ENCODE data around the gene ATP13A1.
"Not testable (repeated sequence)": the region's sequence is repeated elsewhere in the genome, so short reads cannot be mapped to it uniquely, and the experiment has no call there.

ATP13A1 gene

DNA sequence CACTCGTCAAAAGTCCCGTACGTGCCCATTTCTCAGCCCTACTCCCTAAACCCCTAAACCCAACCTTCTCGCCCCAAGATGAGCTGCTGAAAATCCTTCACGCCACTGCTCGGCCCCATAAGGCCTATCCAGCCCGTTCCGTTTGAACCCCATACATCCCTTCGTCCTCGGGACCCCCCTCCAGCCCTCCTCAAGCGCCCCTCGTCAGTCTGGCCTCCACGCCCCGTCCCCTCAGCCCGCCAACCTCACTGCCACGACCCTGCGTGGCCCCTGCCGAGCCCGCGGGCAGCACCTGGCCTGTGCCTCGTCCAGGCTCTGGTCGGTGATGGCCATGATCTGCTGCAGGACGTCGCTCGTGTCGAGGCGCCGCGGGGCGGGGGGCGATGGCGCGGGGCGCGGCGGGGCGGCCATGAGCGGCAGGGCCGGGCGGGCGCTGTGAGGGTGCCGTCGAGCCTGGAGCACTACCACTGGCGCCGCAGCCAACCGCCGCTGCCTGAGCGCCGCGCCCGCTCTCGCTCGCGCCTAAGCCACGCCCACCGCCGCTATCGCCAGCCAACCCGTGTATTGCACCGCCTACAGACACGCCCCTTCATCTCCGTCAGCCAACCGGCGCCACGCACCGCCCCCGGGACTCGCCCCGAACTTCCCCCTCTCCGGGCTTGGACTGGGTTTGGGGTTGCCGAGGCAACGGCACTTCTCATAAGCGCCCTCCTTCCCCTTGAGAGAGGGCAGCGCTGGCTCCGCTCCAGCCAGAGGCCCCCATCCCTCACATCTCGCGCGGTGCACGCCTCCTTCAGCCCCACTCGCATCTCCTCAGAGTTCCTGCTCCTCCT is 45.0 kb downstream of the ATP13A1 start, which contains the start of gene PBX4:
Gene PBX4 (minus strand): TSS at position 469 of the 833 bp plus-strand sequence. CDS start 58 bp downstream, at position 411.
- peak; percentile 95 to 96 for DNase-seq

DNA sequence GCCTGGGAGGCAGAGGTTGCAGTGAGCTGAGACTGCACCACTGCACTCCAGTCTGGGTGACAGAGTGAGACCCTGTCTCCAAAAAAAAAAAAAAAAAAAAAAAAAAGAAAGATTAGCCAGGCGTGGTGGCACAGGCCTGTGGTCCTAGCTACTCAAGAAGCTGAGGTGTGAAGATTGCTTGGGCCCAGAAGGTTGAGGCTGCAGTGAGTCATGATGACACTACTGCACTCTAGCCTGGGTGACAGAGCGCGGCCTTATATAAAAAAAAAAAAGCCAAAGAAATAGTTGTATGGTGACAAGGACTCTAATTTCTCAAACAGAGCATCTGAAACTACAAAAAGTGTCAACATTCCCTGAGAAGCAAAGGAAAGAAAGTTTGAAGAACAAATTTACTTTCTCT is 48.4 kb downstream of the ATP13A1 start:
- no peak for DNase-seq

DNA sequence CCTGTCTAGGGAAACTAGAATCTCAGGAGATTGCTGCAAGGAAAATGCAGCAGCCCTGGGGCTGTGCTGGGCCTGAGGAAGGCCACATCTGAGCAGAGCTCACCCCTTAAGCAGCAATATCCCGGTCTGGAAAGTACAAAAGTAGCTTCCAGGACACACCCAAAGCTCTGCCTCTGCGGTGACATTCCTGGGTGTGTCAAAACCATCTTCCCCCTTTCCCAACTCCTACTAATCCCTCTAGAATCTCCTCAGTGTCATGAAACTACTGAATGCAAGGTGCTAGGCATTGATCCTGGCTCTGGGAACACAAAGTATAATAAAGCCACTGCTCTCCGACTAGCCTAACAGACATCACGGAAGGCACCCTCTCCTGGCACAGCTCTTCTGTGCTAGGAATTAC is 50.0 kb downstream of the ATP13A1 start:
- no peak for DNase-seq

- DNase-seq: no peak
Measured at GRCh38 chr19:19610376-19611202, 52.9 kb downstream of the ATP13A1 start.

GRCh38 chr19:19606686-19607085 is 56.8 kb downstream of the ATP13A1 start:
- not testable (repeated sequence) for DNase-seq

DNA sequence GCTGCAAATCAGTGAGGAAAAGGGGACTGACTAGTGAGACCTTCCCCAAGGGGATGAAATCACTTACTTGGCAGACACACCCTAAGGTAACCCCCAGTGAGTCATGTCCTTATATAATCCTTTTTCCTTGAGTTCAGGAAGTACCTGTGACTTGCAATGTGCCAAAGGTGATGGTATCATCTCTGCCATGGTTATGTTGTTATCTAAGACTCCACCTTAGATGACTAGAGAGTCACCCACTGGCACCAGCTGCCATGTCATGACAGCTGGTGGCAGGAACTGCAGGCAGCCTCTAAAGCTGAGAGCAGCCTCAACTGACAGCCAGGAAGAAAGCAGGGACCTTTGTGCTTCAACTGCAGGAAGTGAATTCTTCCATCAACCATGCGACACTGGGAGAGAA is 57.5 kb downstream of the ATP13A1 start:
- DNase-seq: peak in 1 of 2 experiments; percentile 20

- peak in 1 of 2 experiments; percentile 2 for DNase-seq
Measured at GRCh38 chr19:19602713-19603324, 60.7 kb downstream of the ATP13A1 start.

DNA sequence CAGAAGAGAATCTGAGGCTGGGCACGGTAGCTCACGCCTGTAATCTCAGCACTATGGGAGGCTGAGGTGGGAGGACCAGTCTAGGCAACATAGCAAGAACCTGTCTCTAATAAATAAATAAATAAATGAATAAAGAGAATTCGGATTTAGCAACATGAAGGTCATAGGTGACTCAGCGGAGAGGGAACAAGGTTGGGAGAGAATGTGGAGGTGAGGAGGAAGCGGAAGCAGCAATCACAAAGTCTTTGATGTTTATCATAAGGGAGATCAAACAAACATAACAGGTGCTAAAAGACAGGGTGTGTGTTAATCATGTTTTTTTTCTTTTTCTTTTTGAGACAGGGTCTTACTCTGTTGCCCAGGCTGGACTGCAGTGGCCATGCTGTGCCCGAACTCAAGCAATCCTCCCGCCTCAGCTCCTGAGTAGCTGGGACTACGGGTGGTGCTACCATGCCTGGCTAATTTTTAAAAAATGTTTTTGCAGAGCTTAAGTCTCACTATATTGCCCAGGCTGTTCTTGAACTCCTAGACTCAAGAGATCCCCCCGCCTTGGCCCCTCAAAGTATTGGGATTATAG is 61.3 kb downstream of the ATP13A1 start:
- DNase-seq: no peak

DNA sequence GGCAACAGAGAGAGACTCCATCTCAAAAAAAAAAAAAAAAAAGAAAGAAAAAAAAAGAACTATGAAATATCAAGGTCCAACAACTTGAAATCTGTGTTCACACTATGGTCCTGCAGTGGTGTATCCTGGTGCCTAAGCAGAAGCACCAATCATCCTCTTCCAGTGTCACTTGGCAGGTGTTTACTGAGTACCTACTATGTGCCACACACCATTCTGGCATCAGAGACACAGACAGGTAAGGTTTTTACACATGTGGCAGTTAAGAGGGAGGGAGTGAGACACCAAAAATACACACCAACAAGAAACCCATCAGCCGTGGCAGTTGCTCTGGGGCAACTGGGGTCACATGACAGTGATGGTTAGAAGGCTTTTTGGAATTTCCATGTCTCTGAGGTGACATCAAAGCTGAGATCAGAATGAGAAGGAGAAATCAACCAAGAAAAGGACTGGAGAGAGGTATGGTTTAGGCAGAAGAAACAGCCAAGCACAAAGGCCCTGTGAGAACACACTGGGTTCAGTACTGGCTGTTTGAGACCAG is 62.6 kb downstream of the ATP13A1 start:
- DNase-seq: no peak

DNA sequence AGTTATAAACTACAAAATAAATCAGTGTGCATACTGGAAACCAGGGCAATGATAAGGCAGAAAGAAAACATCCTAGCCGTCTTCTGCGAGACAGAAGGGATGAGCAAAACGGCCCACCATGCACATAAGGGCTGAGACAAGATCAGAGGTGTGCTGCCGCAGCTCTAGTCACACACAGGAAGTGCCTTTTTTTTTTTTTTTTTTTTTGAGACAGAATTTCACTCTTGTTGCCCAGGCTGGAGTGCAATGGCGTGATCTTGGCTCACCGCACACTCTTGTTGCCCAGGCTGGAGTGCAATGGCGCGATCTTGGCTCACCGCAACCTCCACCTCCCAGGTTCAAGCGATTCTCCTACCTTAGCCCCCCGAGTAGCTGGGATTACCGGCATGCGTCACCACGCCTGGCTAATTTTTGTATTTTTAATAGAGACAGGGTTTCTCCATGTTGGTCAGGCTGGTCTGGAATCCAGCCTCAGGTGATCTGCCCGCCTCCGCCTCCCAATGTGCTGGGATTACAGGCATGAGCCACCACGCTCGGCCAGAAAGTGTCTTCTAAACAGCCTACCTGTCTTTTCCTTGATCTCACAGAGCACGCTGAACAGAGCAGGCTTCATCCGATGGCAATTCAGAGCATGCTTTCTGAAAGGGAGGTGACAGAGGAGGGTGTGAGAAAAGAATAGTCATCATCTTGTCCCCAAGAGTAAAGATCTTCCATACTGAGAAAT is 64.6 kb downstream of the ATP13A1 start:
- not testable (repeated sequence) for DNase-seq

GRCh38 chr19:19597809-19598306 is 65.6 kb downstream of the ATP13A1 start:
- DNase-seq: no peak

Data from NCI-H2081 (cell line).